Right lobe of liver (tissue), 4 donors: ENCODE data around the gene RARG.

Source experiments
- POLR2A ChIP-seq: fragments of 450-650 bp; IDR thresholded peaks from one replicate; pipeline ENCODE4 v1.6.1; 2017; ENCODE audit warnings: antibody characterized with exemption, mild to moderate bottlenecking
- TF ChIP-seq, protein P1 (sequence below), 4 donors: fragments of 200-600 bp in 3 of 4; fragments of 450-650 bp in 1 of 4; IDR thresholded peaks; one replicate each; pipeline versions ENCODE4 v1.5.1 to v1.8.0; 2016 to 2022; ENCODE audit warnings: antibody characterized with exemption in 4 of 4, mild to moderate bottlenecking in 2 of 4
- donor health status: DM: no; HTN: no; CAD: no.
- donor health status: DM: no; HTN: no; CAD: no.
- donor health status: DM: no; HTN: yes; CAD: no.

DNA sequence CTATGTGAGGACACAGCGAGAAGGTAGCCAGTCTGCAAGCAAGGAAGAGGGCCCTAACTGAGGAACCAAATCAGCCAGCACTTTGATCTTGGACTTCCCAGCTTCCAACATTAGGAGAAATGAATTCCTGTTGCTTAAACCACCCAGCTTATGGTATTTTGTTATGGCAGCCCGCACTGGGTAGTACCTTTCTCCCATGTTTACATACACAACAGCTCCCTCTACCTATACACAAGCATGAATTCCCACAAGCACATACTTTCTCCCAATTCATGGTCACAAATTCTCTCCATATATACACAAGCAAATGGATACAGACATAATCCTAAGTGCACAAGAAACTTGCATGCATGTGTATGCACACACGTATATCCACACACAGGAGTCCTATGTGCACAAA, 32.3 kb downstream of the RARG start:
- TF ChIP-seq, protein P1, sequence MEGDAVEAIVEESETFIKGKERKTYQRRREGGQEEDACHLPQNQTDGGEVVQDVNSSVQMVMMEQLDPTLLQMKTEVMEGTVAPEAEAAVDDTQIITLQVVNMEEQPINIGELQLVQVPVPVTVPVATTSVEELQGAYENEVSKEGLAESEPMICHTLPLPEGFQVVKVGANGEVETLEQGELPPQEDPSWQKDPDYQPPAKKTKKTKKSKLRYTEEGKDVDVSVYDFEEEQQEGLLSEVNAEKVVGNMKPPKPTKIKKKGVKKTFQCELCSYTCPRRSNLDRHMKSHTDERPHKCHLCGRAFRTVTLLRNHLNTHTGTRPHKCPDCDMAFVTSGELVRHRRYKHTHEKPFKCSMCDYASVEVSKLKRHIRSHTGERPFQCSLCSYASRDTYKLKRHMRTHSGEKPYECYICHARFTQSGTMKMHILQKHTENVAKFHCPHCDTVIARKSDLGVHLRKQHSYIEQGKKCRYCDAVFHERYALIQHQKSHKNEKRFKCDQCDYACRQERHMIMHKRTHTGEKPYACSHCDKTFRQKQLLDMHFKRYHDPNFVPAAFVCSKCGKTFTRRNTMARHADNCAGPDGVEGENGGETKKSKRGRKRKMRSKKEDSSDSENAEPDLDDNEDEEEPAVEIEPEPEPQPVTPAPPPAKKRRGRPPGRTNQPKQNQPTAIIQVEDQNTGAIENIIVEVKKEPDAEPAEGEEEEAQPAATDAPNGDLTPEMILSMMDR (IDR thresholded peaks at IDR 0.05), result no peak
- TF ChIP-seq POLR2A, result no peak
